Left ventricle myocardium superior (tissue), 1 donor: ENCODE measurements around the gene STMN3. TPM values are rescaled to one million over a fixed set of nuclear protein-coding genes. Genes with fewer than 3 reads are reported as not detected.
"Not testable (repeated sequence)": the region's sequence is repeated elsewhere in the genome, so short reads cannot be mapped to it uniquely, and the experiment has no call there.

Experiments
- ATAC-seq: fragments of 200-7000 bp; cut with Tn5 transposase; one replicate; pipeline ENCODE4 v1.9.1; 2020; ENCODE audit warnings: mild to moderate bottlenecking, moderate library complexity
- DNase-seq: peaks from one replicate; pipeline ENCODE4 v3.0.0-alpha.2; 2020
- intact Hi-C: fragments of 100-400 bp; cut with micrococcal nuclease; formaldehyde crosslinking; loops from one replicate; pipeline ENCODE4 v1.11.0; 2022
- total RNA-seq: library from RNA; stranded (reverse); fragmentation: NEBNext Ultra II Directional; extraction: Animal tissue kit (Norgen Biotek cat#: 25700); gene quantifications from one replicate; pipeline ENCODE4 v1.2.1, GENCODE V29; 2021
- donor health status: DM: no; HTN: yes; CAD: no; lungs with severe emphysema.

Gene STMN3
- total RNA-seq, 1 donor from 2014 or later: 5.5 TPM

GRCh38 chr20:63643499-63643898, 9.7 kb downstream of the STMN3 start:
- DNase-seq: no peak
- no peak for ATAC-seq
- intact Hi-C loops: no loop called here

- DNase-seq (no peak), ATAC-seq (no peak)
- intact Hi-C loops: no loop called here
Measured at GRCh38 chr20:63642527-63643247, 10.5 kb downstream of the STMN3 start.

- ATAC-seq: peak; percentile 89
- intact Hi-C loops: no loop called here
- DNase-seq: peak; percentile 93
Measured at GRCh38 chr20:63641792-63642523, 11.3 kb downstream of the STMN3 start.

GRCh38 chr20:63641146-63641791, 12.0 kb downstream of the STMN3 start:
- DNase-seq (peak; percentile 62), ATAC-seq (peak; percentile 30)
- intact Hi-C loops: no loop called here

GRCh38 chr20:63640686-63641085, 12.5 kb downstream of the STMN3 start:
- intact Hi-C loops, DNase-seq, ATAC-seq: not testable (repeated sequence)

- ATAC-seq: peak; percentile 13
- no peak for DNase-seq
- intact Hi-C loops: no loop called here
Measured at GRCh38 chr20:63640086-63640485, 13.1 kb downstream of the STMN3 start.

- ATAC-seq: peak; percentile 23
- intact Hi-C loops: no loop called here
- DNase-seq: peak; percentile 75
Measured at GRCh38 chr20:63639093-63639975, 13.9 kb downstream of the STMN3 start.

GRCh38 chr20:63636752-63637628, 16.2 kb downstream of the STMN3 start:
- intact Hi-C loops: no loop called here
- ATAC-seq: no peak
- DNase-seq: no peak

GRCh38 chr20:63635431-63636141, 17.6 kb downstream of the STMN3 start:
- intact Hi-C loops: no loop called here
- ATAC-seq (no peak), DNase-seq (no peak)

GRCh38 chr20:63633732-63634131, 19.5 kb downstream of the STMN3 start:
- no peak for DNase-seq
- intact Hi-C loops: no loop called here
- ATAC-seq: no peak

GRCh38 chr20:63631426-63631825, 21.8 kb downstream of the STMN3 start:
- intact Hi-C loops, DNase-seq, ATAC-seq: not testable (repeated sequence)

GRCh38 chr20:63630956-63631355, 22.3 kb downstream of the STMN3 start:
- intact Hi-C loops, ATAC-seq, DNase-seq: not testable (repeated sequence)

GRCh38 chr20:63628246-63628975, 24.8 kb downstream of the STMN3 start:
- ATAC-seq (peak; percentile 55), DNase-seq (peak; percentile 74)
- intact Hi-C loops: no loop called here

GRCh38 chr20:63627751-63628245, 25.4 kb downstream of the STMN3 start:
- peak; percentile 45 for DNase-seq
- peak; percentile 7 for ATAC-seq
- intact Hi-C loops: no loop called here

- intact Hi-C loops: no loop called here
- peak; percentile 97 for DNase-seq
- peak; percentile 93 for ATAC-seq
Measured at GRCh38 chr20:63627129-63627750, 26.0 kb downstream of the STMN3 start.

GRCh38 chr20:63626424-63627128, 26.6 kb downstream of the STMN3 start, which contains the start of gene GMEB2:
Gene GMEB2, minus strand, starts transcription at chr20:63627101. Its CDS starts 7,704 bp downstream, at chr20:63619397.
- intact Hi-C loops: no loop called here
- peak; percentile 89 for DNase-seq
- peak; percentile 46 for ATAC-seq
